K562 (cell line): ENCODE results near the gene UTS2R. TPM values are rescaled to one million over a fixed set of nuclear protein-coding genes. Genes with fewer than 3 reads are reported as not detected.

Experiments used
- CBFB ChIP-seq: sonication (generic); formaldehyde crosslinking; IDR thresholded peaks from 2 replicates; pipeline ENCODE4 v1.4.0; 2020; ENCODE audit warnings: mild to moderate bottlenecking, missing genetic modification reagents
- E2F5 ChIP-seq: sonication (generic); formaldehyde crosslinking; IDR thresholded peaks from 2 replicates; pipeline ENCODE4 v1.8.0; 2022; ENCODE audit warnings: mild to moderate bottlenecking, missing genetic modification reagents
- EHMT2 ChIP-seq: fragments of 450-650 bp; IDR thresholded peaks from 2 replicates; pipeline ENCODE4 v1.6.1; 2018; ENCODE audit warnings: antibody characterized with exemption
- HDGF ChIP-seq: fragments of 450-650 bp; IDR thresholded peaks from 2 replicates; pipeline ENCODE4 v1.6.1; 2016
- HIVEP1 ChIP-seq: fragments of 250-450 bp; sonication (Bioruptor Pico); IDR thresholded peaks from 2 replicates; pipeline ENCODE4 v1.4.0; 2020; ENCODE audit warnings: mild to moderate bottlenecking
- HMGN3 ChIP-seq: IDR thresholded peaks from 2 replicates; pipeline ENCODE4 v1.6.1; 2011; ENCODE audit warnings: borderline replicate concordance, low read depth, mild to moderate bottlenecking, mixed read lengths, low read length; ENCODE audit not compliant: insufficient read length; ENCODE audit errors: extremely low read depth
- KDM2B ChIP-seq: fragments of 250-450 bp; sonication (Bioruptor Pico); IDR thresholded peaks from 2 replicates; pipeline ENCODE4 v1.8.0; 2021; ENCODE audit warnings: mild to moderate bottlenecking, moderate library complexity
- KLF1 ChIP-seq: fragments of 450-650 bp; IDR thresholded peaks from 2 replicates; pipeline ENCODE4 v1.6.1; 2016; ENCODE audit warnings: missing genetic modification characterization, missing compliant biosample characterization
- MAFK ChIP-seq: IDR thresholded peaks from 2 replicates; pipeline ENCODE4 v1.6.1; 2011; ENCODE audit warnings: low read length, improper control_type of control experiment
- NBN ChIP-seq: fragments of 450-650 bp; IDR thresholded peaks from 2 replicates; pipeline ENCODE4 v1.6.1; 2016; ENCODE audit warnings: low read depth, mild to moderate bottlenecking
- PRMT5 ChIP-seq: sonication (generic); formaldehyde crosslinking; IDR thresholded peaks from 2 replicates; pipeline ENCODE4 v1.5.0; 2020; ENCODE audit warnings: missing genetic modification reagents
- RBM25 ChIP-seq: fragments of 200-400 bp; formaldehyde crosslinking; IDR thresholded peaks from 2 replicates; pipeline ENCODE4 v1.6.1; 2018; ENCODE audit warnings: low read length, low read depth, moderate library complexity; ENCODE audit not compliant: severe bottlenecking
- RFX1 ChIP-seq: fragments of 450-650 bp; IDR thresholded peaks from 2 replicates; pipeline ENCODE4 v1.6.1; 2016; ENCODE audit warnings: mild to moderate bottlenecking, moderate library complexity
- SP2 ChIP-seq: IDR thresholded peaks from 2 replicates; pipeline ENCODE4 v1.6.1; 2011; ENCODE audit warnings: mild to moderate bottlenecking, low read depth, low read length, moderate library complexity; ENCODE audit not compliant: poor library complexity, severe bottlenecking; ENCODE audit errors: extremely low read depth
- SRSF9 ChIP-seq: fragments of 200-400 bp; formaldehyde crosslinking; IDR thresholded peaks from 2 replicates; pipeline ENCODE4 v1.6.1; 2017; ENCODE audit warnings: low read depth, low read length, borderline replicate concordance
- ZFP1 ChIP-seq: fragments of 450-650 bp; formaldehyde crosslinking; IDR thresholded peaks from 2 replicates; pipeline ENCODE4 v1.4.0; 2020; ENCODE audit warnings: mild to moderate bottlenecking, mixed read lengths
- ZNF146 ChIP-seq: IDR thresholded peaks from one replicate; pipeline ENCODE4 v1.6.1; 2018; ENCODE audit warnings: missing compliant biosample characterization; ENCODE audit not compliant: unreplicated experiment
- ZNF274 ChIP-seq: IDR thresholded peaks from 2 replicates; pipeline ENCODE4 v1.6.1; 2011; ENCODE audit warnings: low read depth, mild to moderate bottlenecking, low read length, moderate library complexity, borderline replicate concordance
- ZNF324 ChIP-seq: fragments of 250-450 bp; sonication (Bioruptor Pico); IDR thresholded peaks from 2 replicates; pipeline ENCODE4 v1.4.0; 2020; ENCODE audit warnings: mild to moderate bottlenecking
- ZNF707 ChIP-seq: fragments of 250-450 bp; sonication (Bioruptor Pico); conservative IDR thresholded peaks from 2 replicates; pipeline ENCODE4 v1.8.0; 2022; ENCODE audit warnings: inconsistent platforms, mild to moderate bottlenecking, moderate library complexity
- ZNF75A ChIP-seq: fragments of 450-650 bp; formaldehyde crosslinking; IDR thresholded peaks from 2 replicates; pipeline ENCODE4 v1.4.0; 2020; ENCODE audit warnings: mild to moderate bottlenecking
- polyA plus RNA-seq, 8 experiments: library from polyadenylated mRNA; depleted of rRNA in 4 of 8; stranded (reverse) in 5 of 8; unstranded in 3 of 8; fragments of >200 nt; fragmentation: Nextera tagmentation in 2 of 8; fragmentation: Illumina TruSeq in 1 of 8; extraction: Ambion mirVana in 2 of 8; extraction: Trizol in 1 of 8; gene quantifications; 2 replicates each; pipeline versions ENCODE4 v1.2.1 to v1.2.3, GENCODE V29; 2011 to 2014; ENCODE audit warnings: inconsistent platforms in 1 of 8, missing spikeins in 1 of 8
- total RNA-seq, 7 experiments: library from RNA; depleted of rRNA in 6 of 7; stranded (reverse); fragments of >200 nt in 6 of 7; fragmentation: Illumina TruSeq in 2 of 7; extraction: Trizol in 2 of 7; gene quantifications; 2 replicates each; pipeline versions ENCODE4 v1.2.1 to v1.2.3, GENCODE V29; 2011 to 2021; ENCODE audit warnings: low replicate concordance in 1 of 7
- TF ChIP-seq, protein P1 (sequence below): sonication (generic); formaldehyde crosslinking; IDR thresholded peaks from 2 replicates; pipeline ENCODE4 v1.9.0; 2022; ENCODE audit warnings: mild to moderate bottlenecking, missing genetic modification reagents
- TF ChIP-seq, protein P2 (sequence below), 3 experiments: IDR thresholded peaks in 2 of 3; conservative IDR thresholded peaks in 1 of 3; 2 replicates each; pipeline ENCODE4 v1.5.1; 2011 to 2012; ENCODE audit warnings: low read length in 3 of 3, mild to moderate bottlenecking in 3 of 3, control low read depth in 2 of 3, improper control_type of control experiment in 1 of 3, inconsistent platforms in 1 of 3, low read depth in 1 of 3, mixed read lengths in 1 of 3, moderate library complexity in 1 of 3; ENCODE audit not compliant: insufficient read depth in 2 of 3
- TF ChIP-seq, protein P3 (sequence below): fragments of 450-650 bp; formaldehyde crosslinking; IDR thresholded peaks from 2 replicates; pipeline ENCODE4 v1.4.0; 2020; ENCODE audit warnings: mild to moderate bottlenecking, mixed read lengths

UTS2R gene
- total and polyA plus RNA-seq, 9 of the 15 experiments (the other 6 are each of a cell fraction or from before 2014, with no cell fraction given): 0.22 TPM; not detected in 8

DNA sequence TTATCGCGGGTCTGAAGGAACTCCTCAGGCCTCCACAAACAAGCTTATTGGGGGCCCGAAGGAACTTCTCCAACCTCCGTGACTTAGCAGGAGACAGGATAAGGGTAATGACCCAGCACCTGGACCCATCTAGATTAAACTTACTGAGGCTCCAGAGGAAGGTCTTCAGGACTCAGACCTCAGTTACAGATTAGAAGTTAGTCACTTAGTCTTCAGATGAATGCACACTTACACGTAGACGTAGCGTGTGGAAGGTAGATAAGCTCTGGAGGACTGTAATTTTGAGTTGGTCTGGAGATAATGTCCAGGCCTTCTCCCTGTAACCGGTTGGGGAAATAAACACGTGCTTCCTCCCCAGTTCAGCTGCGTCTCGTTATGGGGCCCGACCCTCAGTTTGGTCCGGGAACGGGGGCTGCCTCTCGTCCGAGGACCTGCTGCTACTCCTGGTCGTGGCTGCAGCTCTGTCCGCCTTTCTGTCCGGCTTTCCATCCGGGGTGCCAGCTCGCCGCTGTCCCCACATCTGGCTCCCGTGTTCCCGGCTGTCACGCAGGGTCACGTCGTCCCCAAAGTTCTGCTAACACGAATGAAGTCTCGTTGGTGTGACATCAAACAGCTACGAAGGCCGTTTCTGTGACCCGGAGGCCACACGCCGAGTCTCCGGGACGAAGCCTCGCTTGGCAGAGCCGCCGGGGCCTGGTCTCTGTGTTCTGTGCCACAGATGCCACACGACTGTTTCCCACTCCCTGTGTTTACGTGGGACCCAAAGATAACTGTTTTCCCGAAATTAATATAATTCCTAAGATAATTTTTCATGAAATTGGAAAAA is 26.2 kb upstream of the UTS2R start (continued):
- TF ChIP-seq, protein P1, sequence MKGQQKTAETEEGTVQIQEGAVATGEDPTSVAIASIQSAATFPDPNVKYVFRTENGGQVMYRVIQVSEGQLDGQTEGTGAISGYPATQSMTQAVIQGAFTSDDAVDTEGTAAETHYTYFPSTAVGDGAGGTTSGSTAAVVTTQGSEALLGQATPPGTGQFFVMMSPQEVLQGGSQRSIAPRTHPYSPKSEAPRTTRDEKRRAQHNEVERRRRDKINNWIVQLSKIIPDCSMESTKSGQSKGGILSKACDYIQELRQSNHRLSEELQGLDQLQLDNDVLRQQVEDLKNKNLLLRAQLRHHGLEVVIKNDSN (CRISPR knock-in tag): peak; percentile 55; the same call in 1 of the 2 replicates
- TF ChIP-seq NBN: peak; percentile 86
- 0 out of 2 replicates have a peak, but pooled peaks have one; percentile 4 for TF ChIP-seq KDM2B (CRISPR knock-in tag)
- no peak for TF ChIP-seq SP2
- no peak for TF ChIP-seq ZNF75A (CRISPR knock-in tag)
- peak; percentile 64 for TF ChIP-seq ZNF324 (CRISPR knock-in tag)
- TF ChIP-seq KLF1: no peak; the same call in 1 of the 2 replicates
- no peak for TF ChIP-seq EHMT2
- no peak for TF ChIP-seq CBFB (CRISPR knock-in tag)
- no peak for TF ChIP-seq SRSF9
- peak; percentile 81 for TF ChIP-seq HMGN3
- TF ChIP-seq E2F5 (CRISPR knock-in tag): no peak
- TF ChIP-seq, protein P2, sequence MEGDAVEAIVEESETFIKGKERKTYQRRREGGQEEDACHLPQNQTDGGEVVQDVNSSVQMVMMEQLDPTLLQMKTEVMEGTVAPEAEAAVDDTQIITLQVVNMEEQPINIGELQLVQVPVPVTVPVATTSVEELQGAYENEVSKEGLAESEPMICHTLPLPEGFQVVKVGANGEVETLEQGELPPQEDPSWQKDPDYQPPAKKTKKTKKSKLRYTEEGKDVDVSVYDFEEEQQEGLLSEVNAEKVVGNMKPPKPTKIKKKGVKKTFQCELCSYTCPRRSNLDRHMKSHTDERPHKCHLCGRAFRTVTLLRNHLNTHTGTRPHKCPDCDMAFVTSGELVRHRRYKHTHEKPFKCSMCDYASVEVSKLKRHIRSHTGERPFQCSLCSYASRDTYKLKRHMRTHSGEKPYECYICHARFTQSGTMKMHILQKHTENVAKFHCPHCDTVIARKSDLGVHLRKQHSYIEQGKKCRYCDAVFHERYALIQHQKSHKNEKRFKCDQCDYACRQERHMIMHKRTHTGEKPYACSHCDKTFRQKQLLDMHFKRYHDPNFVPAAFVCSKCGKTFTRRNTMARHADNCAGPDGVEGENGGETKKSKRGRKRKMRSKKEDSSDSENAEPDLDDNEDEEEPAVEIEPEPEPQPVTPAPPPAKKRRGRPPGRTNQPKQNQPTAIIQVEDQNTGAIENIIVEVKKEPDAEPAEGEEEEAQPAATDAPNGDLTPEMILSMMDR (IDR thresholded peaks at IDR 0.05 in 2 of 3, conservative IDR thresholded peaks at IDR 0.05 in 1 of 3; ENCODE audit: insufficient read depth in 2 of 3, low read depth in 1 of 3, low read length in 3 of 3): no peak
- TF ChIP-seq MAFK: peak; percentile 50; the same call in 1 of the 2 replicates
- no peak; the same call in 1 of the 2 replicates for TF ChIP-seq ZFP1 (CRISPR knock-in tag)
- TF ChIP-seq ZNF274: 0 out of 2 replicates have a peak, but pooled peaks have one; percentile 37
- no peak for TF ChIP-seq PRMT5 (CRISPR knock-in tag)
- TF ChIP-seq HIVEP1 (CRISPR knock-in tag): 0 out of 2 replicates have a peak, but pooled peaks have one; percentile 38
- TF ChIP-seq, protein P3, sequence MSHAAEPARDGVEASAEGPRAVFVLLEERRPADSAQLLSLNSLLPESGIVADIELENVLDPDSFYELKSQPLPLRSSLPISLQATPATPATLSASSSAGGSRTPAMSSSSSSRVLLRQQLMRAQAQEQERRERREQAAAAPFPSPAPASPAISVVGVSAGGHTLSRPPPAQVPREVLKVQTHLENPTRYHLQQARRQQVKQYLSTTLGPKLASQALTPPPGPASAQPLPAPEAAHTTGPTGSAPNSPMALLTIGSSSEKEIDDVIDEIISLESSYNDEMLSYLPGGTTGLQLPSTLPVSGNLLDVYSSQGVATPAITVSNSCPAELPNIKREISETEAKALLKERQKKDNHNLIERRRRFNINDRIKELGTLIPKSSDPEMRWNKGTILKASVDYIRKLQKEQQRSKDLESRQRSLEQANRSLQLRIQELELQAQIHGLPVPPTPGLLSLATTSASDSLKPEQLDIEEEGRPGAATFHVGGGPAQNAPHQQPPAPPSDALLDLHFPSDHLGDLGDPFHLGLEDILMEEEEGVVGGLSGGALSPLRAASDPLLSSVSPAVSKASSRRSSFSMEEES (CRISPR knock-in tag): peak; percentile 30
- TF ChIP-seq ZNF146: no peak
- TF ChIP-seq ZNF707 (CRISPR knock-in tag): no peak
- no peak for TF ChIP-seq RBM25
- TF ChIP-seq HDGF: no peak
- no peak for TF ChIP-seq RFX1
